CD14-positive monocyte (primary cell): Measurements from ENCODE around the gene POFUT2. TPM values are rescaled to one million over a fixed set of nuclear protein-coding genes. Genes with fewer than 3 reads are reported as not detected.

ENCODE experiments used
- DNase-seq, 3 donors: peaks; one replicate each; pipeline ENCODE4 v3.0.0-alpha.2; 2011 to 2022
- H2AFZ ChIP-seq: 2 replicates; pipeline ENCODE4 v1.6.0; 2012; ENCODE audit warnings: mild to moderate bottlenecking, low read depth, low read length, inconsistent platforms; ENCODE audit not compliant: insufficient read depth, poor library complexity, severe bottlenecking
- H3K27ac ChIP-seq, 2 donors: 1 replicate in 1 of 2; 2 replicates in 1 of 2; pipeline ENCODE4 v1.5.1; 2012 to 2013; ENCODE audit warnings: low read length in 2 of 2, control low read depth in 1 of 2, inconsistent platforms in 1 of 2, low read depth in 1 of 2, mild to moderate bottlenecking in 1 of 2
- H3K27me3 ChIP-seq, 2 donors: one replicate each; pipeline versions ENCODE4 v1.6.0 to v1.6.1; 2011 to 2013; ENCODE audit warnings: low read length in 2 of 2; ENCODE audit not compliant: control insufficient read depth in 2 of 2, insufficient read depth in 2 of 2
- H3K36me3 ChIP-seq, 2 donors: replicated peaks in 1 of 2; 1 replicate in 1 of 2; 2 replicates in 1 of 2; pipeline versions ENCODE4 v1.5.1 to v1.6.1; 2012 to 2013; ENCODE audit warnings: low read length in 2 of 2, control low read depth in 1 of 2, inconsistent platforms in 1 of 2, mild to moderate bottlenecking in 1 of 2; ENCODE audit not compliant: insufficient read depth in 2 of 2, control insufficient read depth in 1 of 2
- H3K4me1 ChIP-seq, 2 donors: 1 replicate in 1 of 2; 2 replicates in 1 of 2; pipeline versions ENCODE4 v1.5.1 to v1.6.1; 2012 to 2013; ENCODE audit warnings: low read length in 2 of 2, control low read depth in 1 of 2, inconsistent platforms in 1 of 2, mild to moderate bottlenecking in 1 of 2, moderate library complexity in 1 of 2; ENCODE audit not compliant: insufficient read depth in 2 of 2, control insufficient read depth in 1 of 2
- H3K4me2 ChIP-seq: replicated peaks from 2 replicates; pipeline ENCODE3; 2012; ENCODE audit warnings: low read length, moderate library complexity, mild to moderate bottlenecking; ENCODE audit not compliant: poor library complexity, severe bottlenecking; ENCODE audit errors: extremely low read depth
- H3K4me3 ChIP-seq, 3 experiments: fragments of 200-600 bp in 1 of 3; sonication (generic) in 1 of 3; replicated peaks in 1 of 3; 1 replicate in 2 of 3; 2 replicates in 1 of 3; pipeline ENCODE4 v1.5.1; 2011 to 2013; ENCODE audit warnings: low read length in 3 of 3, mild to moderate bottlenecking in 3 of 3, control low read depth in 2 of 3, low read depth in 2 of 3, inconsistent platforms in 1 of 3, moderate library complexity in 1 of 3
- H3K79me2 ChIP-seq: 2 replicates; pipeline ENCODE4 v1.6.0; 2012; ENCODE audit warnings: mild to moderate bottlenecking, control low read depth, inconsistent platforms, low read length, moderate library complexity; ENCODE audit not compliant: insufficient read depth
- H3K9ac ChIP-seq: 2 replicates; pipeline ENCODE4 v1.6.0; 2017; ENCODE audit warnings: low read length, mild to moderate bottlenecking; ENCODE audit not compliant: insufficient read depth, poor library complexity, severe bottlenecking
- H3K9me3 ChIP-seq, 2 donors: replicated peaks in 1 of 2; 1 replicate in 1 of 2; 2 replicates in 1 of 2; pipeline versions ENCODE4 v1.5.1 to v1.6.1; 2012 to 2013; ENCODE audit warnings: low read length in 2 of 2, control low read depth in 1 of 2; ENCODE audit not compliant: control insufficient read depth in 1 of 2, insufficient read depth in 1 of 2
- H4K20me1 ChIP-seq: 2 replicates; pipeline ENCODE4 v1.6.0; 2012; ENCODE audit warnings: mild to moderate bottlenecking, low read length, control low read depth, moderate library complexity; ENCODE audit not compliant: insufficient read depth
- H3K27ac Mint-ChIP-seq, 7 donors: one replicate each; pipeline ENCODE4 v1.8.0; 2020; ENCODE audit warnings: mild to moderate bottlenecking in 7 of 7, mixed read lengths in 7 of 7, moderate library complexity in 6 of 7, inconsistent platforms in 2 of 7
- H3K27me3 Mint-ChIP-seq, 3 donors: one replicate each; pipeline ENCODE4 v1.8.0; 2021 to 2022; ENCODE audit warnings: low read depth in 3 of 3, mild to moderate bottlenecking in 3 of 3, mixed read lengths in 3 of 3, moderate library complexity in 3 of 3, inconsistent platforms in 1 of 3
- H3K36me3 Mint-ChIP-seq, 2 donors: one replicate each; pipeline ENCODE4 v1.8.0; 2020; ENCODE audit warnings: mixed read lengths in 2 of 2, inconsistent platforms in 1 of 2, mild to moderate bottlenecking in 1 of 2
- H3K4me1 Mint-ChIP-seq: one replicate; pipeline ENCODE4 v1.8.0; 2020; ENCODE audit warnings: mild to moderate bottlenecking, mixed read lengths
- H3K4me3 Mint-ChIP-seq, 2 donors: one replicate each; pipeline ENCODE4 v1.8.0; 2020; ENCODE audit warnings: mild to moderate bottlenecking in 2 of 2, mixed read lengths in 2 of 2, moderate library complexity in 1 of 2
- H3K9me3 Mint-ChIP-seq, 7 donors: one replicate each; pipeline ENCODE4 v1.8.0; 2020 to 2022; ENCODE audit warnings: mixed read lengths in 7 of 7, mild to moderate bottlenecking in 6 of 7, moderate library complexity in 6 of 7, inconsistent platforms in 2 of 7
- CTCF ChIP-seq: fragments of 200-600 bp; IDR thresholded peaks from one replicate; pipeline ENCODE4 v1.8.0; 2022; ENCODE audit warnings: antibody characterized with exemption, mild to moderate bottlenecking
- WGBS: methylation state at CpG from one replicate; pipeline ENCODE4 v1.1.5; 2013; ENCODE audit warnings: missing lambda C conversion rate; ENCODE audit not compliant: insufficient coverage; 5-methylcytosine and 5-hydroxymethylcytosine counted together
- intact Hi-C, 2 donors: fragments of 100-400 bp; cut with micrococcal nuclease; formaldehyde crosslinking; loops; one replicate each; pipeline versions ENCODE4 v1.15.0 to v1.15.1; 2023
- polyA plus RNA-seq, 3 donors: library from polyadenylated mRNA; depleted of rRNA in 1 of 3; unstranded in 2 of 3; stranded (reverse) in 1 of 3; fragments of 300-500 nt in 2 of 3; fragments of >200 nt in 1 of 3; fragmentation: Illumina TruSeq in 2 of 3; gene quantifications; 1 replicate in 2 of 3; 2 replicates in 1 of 3; pipeline ENCODE4 v1.2.3, GENCODE V29; 2012 to 2021

Gene POFUT2
- polyA plus RNA-seq, 3 donors: 1.8 to 21.3 (median 2.8) TPM

DNA sequence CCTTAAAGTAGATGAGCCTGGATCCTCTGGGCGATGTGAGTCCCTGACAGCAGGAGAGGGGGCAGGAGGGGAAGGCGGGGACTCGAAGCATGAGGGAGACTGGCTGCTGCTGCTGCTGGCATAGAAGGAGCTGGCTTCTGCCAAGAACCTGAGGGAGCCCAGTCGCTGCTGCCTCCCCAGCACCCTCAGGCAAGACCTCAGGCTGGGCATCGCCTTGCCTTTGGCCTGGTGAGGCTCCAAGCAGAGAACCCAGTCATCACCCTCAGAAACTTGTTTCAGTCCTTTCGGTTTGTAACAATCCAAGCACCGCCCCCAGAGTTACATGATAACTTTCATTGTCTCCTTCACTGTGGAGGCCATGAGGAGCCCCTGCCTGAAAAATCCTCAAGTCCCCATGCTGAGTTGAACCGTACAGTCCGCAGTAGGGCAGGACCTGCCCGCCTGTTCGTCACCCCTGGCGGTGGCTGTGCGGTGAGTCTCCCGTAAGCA lies 38.8 kb downstream of the POFUT2 start:
- no peak overlapping the region for H3K4me3 ChIP-seq
- Mint-ChIP-seq H3K27ac (no peak overlapping the region), H3K9me3 (peaks cover 10 to 26% (median 20%) of the 10 kb centered on the region in 7 donors), H3K36me3 (no peaks in the 10 kb centered on the region), H3K4me1 (no peaks in the 10 kb centered on the region), H3K4me3 (no peak overlapping the region), H3K27me3 (peaks cover 10 to 32% (median 11%) of the 10 kb centered on the region in 3 donors)
- DNase-seq: no peak
- H4K20me1 ChIP-seq: no peaks in the 10 kb centered on the region
- 66% methylated on average over 7 of the region's 14 CpGs for WGBS
- no peak overlapping the region for H2AFZ ChIP-seq
- H3K79me2 ChIP-seq: no peaks in the 10 kb centered on the region
- no peak overlapping the region for H3K27ac ChIP-seq
- no peak overlapping the region for H3K9ac ChIP-seq
- H3K4me1 ChIP-seq: no peaks in the 10 kb centered on the region
- intact Hi-C loops: no loop called here
- H3K27me3 ChIP-seq: no peaks in the 10 kb centered on the region
- no peaks in the 10 kb centered on the region for H3K36me3 ChIP-seq
- no peak for TF ChIP-seq CTCF
- no peak overlapping the region for H3K4me2 ChIP-seq
- H3K9me3 ChIP-seq: peaks cover 0 to 2% of the 10 kb centered on the region in 2 donors

- Mint-ChIP-seq H3K27me3 (peaks cover 10 to 33% (median 11%) of the 10 kb centered on the region in 3 donors), H3K27ac (no peak overlapping the region), H3K4me3 (no peak overlapping the region), H3K9me3 (peaks cover 14 to 31% (median 24%) of the 10 kb centered on the region in 7 donors), H3K36me3 (no peaks in the 10 kb centered on the region), H3K4me1 (no peaks in the 10 kb centered on the region)
- no peaks in the 10 kb centered on the region for H4K20me1 ChIP-seq
- no peak for DNase-seq
- H3K27me3 ChIP-seq: no peaks in the 10 kb centered on the region
- TF ChIP-seq CTCF: no peak
- H3K36me3 ChIP-seq: no peaks in the 10 kb centered on the region
- 67% methylated on average over 10 of the region's 13 CpGs for WGBS
- H3K9me3 ChIP-seq: peaks cover 0 to 7% of the 10 kb centered on the region in 2 donors
- no peak overlapping the region for H3K9ac ChIP-seq
- no peak overlapping the region for H3K4me3 ChIP-seq
- intact Hi-C loops: no loop called here
- H3K4me1 ChIP-seq: no peaks in the 10 kb centered on the region
- H3K4me2 ChIP-seq: no peak overlapping the region
- no peaks in the 10 kb centered on the region for H3K79me2 ChIP-seq
- H2AFZ ChIP-seq: no peak overlapping the region
- no peak overlapping the region for H3K27ac ChIP-seq
These were observed 39.3 kb downstream of the POFUT2 start for GRCh38 chr21:45248301-45248892.
